Stimulated activated naive B cell treated with anti-CD40 and anti-IgM and Interleukin-4, amounts not matched to agents 10 μg/mL and 1 μg/mL and 100 μg/mL, for 72 hours (primary cell): Measurements from ENCODE around the gene ANXA8.
"Not testable (repeated sequence)": the region's sequence is repeated elsewhere in the genome, so short reads cannot be mapped to it uniquely, and the experiment has no call there.

Experiments used
- ATAC-seq, 2 donors: fragments of 150-1000 bp; cut with Tn5 transposase; replicated peaks; 2 replicates each; pipeline ENCODE4 v1.10.0; 2021; ENCODE audit warnings: moderate library complexity in 1 of 2
- DNase-seq: peaks from one replicate; pipeline ENCODE4 v3.0.0; 2021
- H3K27ac Mint-ChIP-seq: one replicate; pipeline ENCODE4 v1.8.0; 2022; ENCODE audit warnings: mild to moderate bottlenecking, mixed read lengths
- H3K27me3 Mint-ChIP-seq, 2 donors: one replicate each; pipeline ENCODE4 v1.8.0; 2022; ENCODE audit warnings: mixed read lengths in 2 of 2
- H3K36me3 Mint-ChIP-seq, 2 donors: one replicate each; pipeline ENCODE4 v1.8.0; 2022; ENCODE audit warnings: mixed read lengths in 2 of 2, mild to moderate bottlenecking in 1 of 2
- H3K4me1 Mint-ChIP-seq, 2 donors: one replicate each; pipeline ENCODE4 v1.8.0; 2022; ENCODE audit warnings: mixed read lengths in 2 of 2, mild to moderate bottlenecking in 1 of 2
- H3K4me3 Mint-ChIP-seq, 2 donors: one replicate each; pipeline ENCODE4 v1.8.0; 2022; ENCODE audit warnings: mild to moderate bottlenecking in 2 of 2, mixed read lengths in 2 of 2, moderate library complexity in 1 of 2
- H3K9me3 Mint-ChIP-seq, 2 donors: one replicate each; pipeline ENCODE4 v1.8.0; 2022; ENCODE audit warnings: mixed read lengths in 2 of 2, mild to moderate bottlenecking in 1 of 2

ANXA8 gene

GRCh38 chr10:47483923-47484322 lies at the start of gene ANXA8:
Gene ANXA8, minus strand, starts transcription at chr10:47484115. Its CDS starts 182 bp downstream, at chr10:47483933.
- H3K9me3 Mint-ChIP-seq, DNase-seq, H3K27me3 Mint-ChIP-seq, H3K4me3 Mint-ChIP-seq, ATAC-seq, H3K36me3 Mint-ChIP-seq, H3K27ac Mint-ChIP-seq, H3K4me1 Mint-ChIP-seq: not testable (repeated sequence)

- H3K27ac Mint-ChIP-seq, H3K9me3 Mint-ChIP-seq, H3K27me3 Mint-ChIP-seq, H3K36me3 Mint-ChIP-seq, DNase-seq, H3K4me1 Mint-ChIP-seq, H3K4me3 Mint-ChIP-seq, ATAC-seq: not testable (repeated sequence)
These were observed 39.6 kb upstream of the ANXA8 start, which contains the start of gene AGAP9 for GRCh38 chr10:47523475-47523874. Gene AGAP9, minus strand, starts transcription at chr10:47523638. Its CDS starts 112 bp downstream, at chr10:47523526.

DNA sequence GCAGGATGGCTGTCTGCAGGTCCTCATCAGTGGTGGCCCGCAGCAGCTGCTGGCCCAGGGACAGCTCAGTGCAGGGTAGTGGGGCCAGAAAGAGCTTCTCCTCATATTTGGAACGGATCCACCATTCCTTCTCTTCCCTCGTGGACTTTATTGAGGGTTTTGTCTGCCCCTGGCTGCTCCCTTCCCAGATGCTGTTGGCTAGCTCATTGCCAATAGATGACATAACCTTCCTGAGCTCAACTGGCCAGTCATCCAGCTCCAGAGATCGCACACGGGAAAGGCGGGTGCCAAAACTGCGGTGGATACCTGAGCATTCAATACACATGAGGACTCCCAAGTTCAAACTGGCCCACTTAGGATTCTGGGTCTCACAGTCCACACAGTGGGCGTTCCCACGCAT lies 18.4 kb upstream of the ANXA8 start:
- not testable (repeated sequence) for H3K4me1 Mint-ChIP-seq, H3K36me3 Mint-ChIP-seq, H3K27me3 Mint-ChIP-seq, ATAC-seq, H3K27ac Mint-ChIP-seq, DNase-seq, H3K4me3 Mint-ChIP-seq, H3K9me3 Mint-ChIP-seq

GRCh38 chr10:47494226-47494625 lies 10.3 kb upstream of the ANXA8 start:
- not testable (repeated sequence) for H3K4me1 Mint-ChIP-seq, H3K27me3 Mint-ChIP-seq, DNase-seq, H3K4me3 Mint-ChIP-seq, H3K9me3 Mint-ChIP-seq, H3K36me3 Mint-ChIP-seq, ATAC-seq, H3K27ac Mint-ChIP-seq

- not testable (repeated sequence) for H3K27ac Mint-ChIP-seq, H3K36me3 Mint-ChIP-seq, H3K4me3 Mint-ChIP-seq, DNase-seq, H3K4me1 Mint-ChIP-seq, H3K27me3 Mint-ChIP-seq, H3K9me3 Mint-ChIP-seq, ATAC-seq
These were observed 7.7 kb upstream of the ANXA8 start, which contains the start of gene FAM25G for GRCh38 chr10:47491600-47491999. Gene FAM25G, minus strand, starts transcription at chr10:47491700. Its CDS starts 26 bp downstream, at chr10:47491674.

DNA sequence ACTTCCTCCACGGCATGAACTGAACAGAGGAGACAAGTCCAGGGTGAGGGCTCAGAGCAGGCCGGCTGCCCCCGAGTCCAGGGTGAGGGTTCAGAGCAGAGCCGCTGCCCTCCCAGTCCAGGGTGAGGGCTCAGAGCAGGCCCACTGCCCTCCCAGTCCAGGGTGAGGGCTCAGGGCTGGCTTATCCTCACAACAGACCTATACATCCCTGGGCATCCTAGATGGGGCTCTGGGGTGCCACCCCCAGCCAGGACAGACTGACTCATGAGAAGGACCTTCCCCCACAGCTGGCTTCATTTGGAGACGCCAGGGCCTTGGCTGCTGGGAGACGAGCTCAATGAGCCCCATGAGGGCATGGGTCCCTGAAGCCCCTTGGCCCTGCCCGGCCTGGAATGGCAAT lies 5.7 kb upstream of the ANXA8 start:
- H3K4me1 Mint-ChIP-seq, H3K4me3 Mint-ChIP-seq, H3K27me3 Mint-ChIP-seq, ATAC-seq, H3K27ac Mint-ChIP-seq, DNase-seq, H3K9me3 Mint-ChIP-seq, H3K36me3 Mint-ChIP-seq: not testable (repeated sequence)

GRCh38 chr10:47485943-47486342 lies 2.0 kb upstream of the ANXA8 start:
- not testable (repeated sequence) for DNase-seq, ATAC-seq, H3K4me3 Mint-ChIP-seq, H3K4me1 Mint-ChIP-seq, H3K9me3 Mint-ChIP-seq, H3K36me3 Mint-ChIP-seq, H3K27ac Mint-ChIP-seq, H3K27me3 Mint-ChIP-seq

- not testable (repeated sequence) for H3K4me1 Mint-ChIP-seq, DNase-seq, H3K27me3 Mint-ChIP-seq, H3K4me3 Mint-ChIP-seq, H3K27ac Mint-ChIP-seq, H3K9me3 Mint-ChIP-seq, ATAC-seq, H3K36me3 Mint-ChIP-seq
These were observed 871 bp upstream of the ANXA8 start for GRCh38 chr10:47484786-47485185.

DNA sequence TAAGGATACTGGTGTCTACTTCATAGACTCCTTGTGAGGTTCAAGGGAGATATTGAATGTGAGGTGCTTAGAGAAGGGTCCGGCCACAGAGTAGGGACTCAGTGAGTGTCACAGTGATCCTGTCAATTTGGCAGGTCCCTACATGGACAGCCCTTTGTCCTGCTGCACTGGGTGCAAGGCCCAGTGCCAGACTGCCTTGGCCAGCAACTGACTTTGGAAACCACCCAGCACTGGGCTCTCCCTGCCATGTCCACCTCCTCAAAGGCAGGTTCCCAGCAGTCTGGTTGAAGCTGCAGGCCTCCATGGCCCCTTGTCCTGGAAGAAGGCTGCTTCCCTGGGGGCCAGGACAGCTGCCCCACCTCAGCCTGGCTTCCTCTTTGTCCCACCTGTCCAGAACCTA lies 1.5 kb downstream of the ANXA8 start:
- not testable (repeated sequence) for ATAC-seq

DNA sequence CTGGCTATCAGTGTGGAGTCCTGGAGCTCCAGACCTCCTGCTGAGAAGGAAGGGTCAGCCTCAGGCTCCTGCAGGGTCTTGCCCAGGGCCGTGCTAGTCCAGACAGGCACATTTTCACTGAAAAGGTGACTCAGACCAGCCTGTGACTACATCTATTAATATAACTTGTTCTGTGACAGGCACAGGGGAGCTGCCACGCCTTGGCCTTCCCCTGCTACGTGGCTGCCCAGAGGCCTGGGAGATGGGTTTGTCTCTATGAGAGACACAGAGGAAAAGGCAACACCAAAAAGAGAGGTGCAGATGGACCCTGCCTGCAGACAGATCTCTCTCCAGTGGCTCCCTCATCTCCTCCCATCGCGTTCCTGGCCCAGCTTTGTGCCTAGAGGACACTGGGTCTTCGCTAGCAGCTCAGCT lies 2.1 kb downstream of the ANXA8 start:
- H3K27me3 Mint-ChIP-seq, H3K4me3 Mint-ChIP-seq, DNase-seq, H3K36me3 Mint-ChIP-seq, H3K4me1 Mint-ChIP-seq, H3K27ac Mint-ChIP-seq, H3K9me3 Mint-ChIP-seq: not testable (repeated sequence)
- peak in 1 of 2 donors; percentile 11 for ATAC-seq

More for the DNA sequence above, 1.5 kb downstream of the ANXA8 start:
- not testable (repeated sequence) for DNase-seq, H3K36me3 Mint-ChIP-seq, H3K27me3 Mint-ChIP-seq, H3K27ac Mint-ChIP-seq, H3K4me3 Mint-ChIP-seq, H3K9me3 Mint-ChIP-seq, H3K4me1 Mint-ChIP-seq

GRCh38 chr10:47481182-47481766 lies 2.6 kb downstream of the ANXA8 start:
- not testable (repeated sequence) for H3K4me1 Mint-ChIP-seq, H3K27ac Mint-ChIP-seq, H3K27me3 Mint-ChIP-seq, DNase-seq, H3K36me3 Mint-ChIP-seq, H3K9me3 Mint-ChIP-seq, H3K4me3 Mint-ChIP-seq
- ATAC-seq = peak; percentile 17 to 29

DNA sequence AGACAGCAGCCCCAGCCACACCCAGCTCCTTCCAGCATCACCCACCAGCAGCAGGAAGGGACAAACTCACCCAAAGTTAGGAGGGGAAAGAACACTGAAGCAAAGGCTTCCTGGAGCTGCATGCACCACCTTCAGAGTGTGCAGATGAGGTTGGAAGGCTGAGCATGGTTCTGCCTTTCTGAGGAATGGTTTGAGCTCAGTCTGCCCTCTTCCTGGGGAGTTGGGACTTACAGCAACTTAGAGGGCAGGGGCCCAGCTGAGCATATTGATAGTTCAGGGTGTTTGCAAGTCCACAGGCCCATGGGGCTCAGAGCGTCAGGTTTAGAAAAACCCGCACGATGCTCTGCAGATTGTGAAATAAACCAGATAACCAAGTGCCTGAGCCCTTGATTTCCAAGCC lies 3.8 kb downstream of the ANXA8 start:
- not testable (repeated sequence) for H3K9me3 Mint-ChIP-seq, H3K27me3 Mint-ChIP-seq, ATAC-seq, DNase-seq, H3K36me3 Mint-ChIP-seq, H3K27ac Mint-ChIP-seq, H3K4me1 Mint-ChIP-seq, H3K4me3 Mint-ChIP-seq

DNA sequence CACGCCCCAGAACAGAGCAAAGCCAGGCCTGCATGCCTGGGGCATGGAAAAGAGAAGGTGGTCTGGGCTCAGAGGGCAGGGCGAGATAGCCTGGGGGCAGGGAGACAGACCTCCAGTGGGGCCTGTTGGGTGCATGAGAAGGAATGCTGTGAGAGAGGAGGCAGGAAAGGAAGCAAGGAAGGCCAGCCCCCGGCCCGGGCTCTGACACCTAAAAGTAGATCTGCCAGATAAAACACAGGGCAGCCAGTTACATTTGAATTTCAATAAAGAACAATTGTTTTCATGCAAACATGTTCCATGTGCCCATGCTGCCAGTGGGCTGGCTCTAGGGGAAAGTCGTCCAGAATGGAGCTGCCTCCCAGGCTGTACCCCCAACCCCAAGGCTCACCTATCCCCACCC lies 5.8 kb downstream of the ANXA8 start:
- not testable (repeated sequence) for H3K36me3 Mint-ChIP-seq, DNase-seq, H3K4me3 Mint-ChIP-seq, H3K9me3 Mint-ChIP-seq, H3K27ac Mint-ChIP-seq, ATAC-seq, H3K27me3 Mint-ChIP-seq, H3K4me1 Mint-ChIP-seq

DNA sequence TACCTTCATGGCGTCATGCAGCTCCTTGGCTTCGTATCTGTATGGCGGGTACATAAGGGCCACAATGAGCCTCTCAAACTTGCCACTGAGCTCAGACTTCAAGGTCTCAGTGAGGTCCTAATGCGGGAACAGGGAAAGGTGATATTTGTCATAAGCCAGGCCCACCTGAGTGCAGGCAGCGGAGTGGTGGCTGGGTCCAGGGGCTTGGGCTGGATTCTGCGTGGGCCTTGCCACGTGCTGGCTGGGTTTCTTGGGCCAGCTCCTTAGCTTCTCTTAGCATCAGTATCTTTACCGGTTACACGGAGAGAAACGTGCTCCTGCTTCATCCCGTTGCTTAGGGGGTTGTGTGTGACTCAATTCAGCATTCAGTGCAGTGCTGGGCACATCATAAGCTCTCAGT lies 6.8 kb downstream of the ANXA8 start:
- H3K27ac Mint-ChIP-seq, H3K27me3 Mint-ChIP-seq, H3K4me3 Mint-ChIP-seq, H3K9me3 Mint-ChIP-seq, H3K4me1 Mint-ChIP-seq, ATAC-seq, H3K36me3 Mint-ChIP-seq, DNase-seq: not testable (repeated sequence)

- not testable (repeated sequence) for H3K27me3 Mint-ChIP-seq, ATAC-seq, H3K4me1 Mint-ChIP-seq, H3K4me3 Mint-ChIP-seq, H3K36me3 Mint-ChIP-seq, DNase-seq, H3K27ac Mint-ChIP-seq, H3K9me3 Mint-ChIP-seq
These were observed 8.8 kb downstream of the ANXA8 start for GRCh38 chr10:47475101-47475500.

- not testable (repeated sequence) for H3K36me3 Mint-ChIP-seq, DNase-seq, ATAC-seq, H3K4me3 Mint-ChIP-seq, H3K4me1 Mint-ChIP-seq, H3K27ac Mint-ChIP-seq, H3K27me3 Mint-ChIP-seq, H3K9me3 Mint-ChIP-seq
These were observed 10.4 kb downstream of the ANXA8 start for GRCh38 chr10:47473516-47473915.
